HPDE6-E6E7 (cell line): ENCODE measurements around the gene PCDHA5.
"Not testable (repeated sequence)": the region's sequence is repeated elsewhere in the genome, so short reads cannot be mapped to it uniquely, and the experiment has no call there.

Source experiments
- DNase-seq: peaks from one replicate; pipeline ENCODE4 v3.0.0; 2011; ENCODE audit warnings: missing footprints; ENCODE audit errors: extremely low spot score

Gene PCDHA5

DNA sequence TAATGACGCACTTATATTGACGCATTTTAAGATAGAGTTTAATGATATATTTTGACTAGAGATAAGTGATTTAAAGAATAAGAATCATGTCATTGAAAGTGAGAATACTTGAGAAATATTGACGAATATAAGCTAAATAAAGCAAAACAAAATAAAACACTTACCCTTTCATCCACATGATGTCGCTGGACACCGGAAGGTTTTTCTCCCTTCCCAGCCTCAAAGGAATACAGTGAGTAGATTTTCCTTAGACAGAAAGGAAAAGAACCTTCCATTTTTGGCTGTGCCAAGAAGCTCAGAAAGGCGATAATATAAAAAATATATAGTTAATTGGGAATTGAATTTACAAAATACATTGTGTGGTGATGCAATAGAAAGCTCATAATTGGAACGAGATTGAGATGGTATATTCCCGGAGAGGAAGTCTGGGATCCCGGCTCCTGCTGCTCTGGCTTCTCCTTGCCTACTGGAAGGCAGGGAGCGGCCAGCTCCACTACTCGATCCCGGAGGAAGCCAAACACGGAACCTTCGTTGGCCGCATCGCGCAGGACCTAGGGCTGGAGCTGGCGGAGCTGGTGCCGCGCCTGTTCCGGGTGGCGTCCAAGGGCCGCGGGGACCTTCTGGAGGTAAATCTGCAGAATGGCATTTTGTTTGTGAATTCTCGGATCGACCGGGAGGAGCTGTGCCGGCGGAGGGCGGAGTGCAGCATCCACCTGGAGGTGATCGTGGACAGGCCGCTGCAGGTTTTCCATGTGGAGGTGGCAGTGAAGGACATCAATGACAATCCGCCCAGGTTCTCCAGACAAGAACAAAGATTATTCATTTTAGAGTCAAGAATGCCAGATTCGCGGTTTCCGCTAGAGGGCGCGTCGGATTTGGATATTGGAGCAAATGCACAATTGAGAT is at the start of gene PCDHA5:
TSS of gene PCDHA5 (plus strand) at position 239 of the 906 bp plus-strand sequence.
- no peak for DNase-seq

GRCh38 chr5:140780512-140780911 is 40.9 kb upstream of the PCDHA5 start:
- DNase-seq = no peak

GRCh38 chr5:140785905-140786686 is 35.3 kb upstream of the PCDHA5 start, which contains the start of gene PCDHA1:
Gene PCDHA1, plus strand, starts transcription at chr5:140786140.
- DNase-seq = no peak

DNA sequence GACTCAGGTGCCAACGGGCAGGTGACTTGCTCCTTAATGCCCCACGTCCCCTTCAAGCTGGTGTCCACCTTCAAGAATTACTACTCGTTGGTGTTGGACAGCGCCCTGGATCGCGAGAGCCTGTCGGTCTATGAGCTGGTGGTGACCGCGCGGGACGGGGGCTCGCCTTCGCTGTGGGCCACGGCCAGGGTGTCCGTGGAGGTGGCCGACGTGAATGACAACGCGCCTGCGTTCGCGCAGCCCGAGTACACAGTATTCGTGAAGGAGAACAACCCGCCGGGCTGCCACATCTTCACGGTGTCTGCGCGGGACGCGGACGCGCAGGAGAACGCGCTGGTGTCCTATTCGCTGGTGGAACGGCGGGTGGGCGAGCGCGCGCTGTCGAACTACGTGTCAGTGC is 34.0 kb upstream of the PCDHA5 start:
- not testable (repeated sequence) for DNase-seq

DNA sequence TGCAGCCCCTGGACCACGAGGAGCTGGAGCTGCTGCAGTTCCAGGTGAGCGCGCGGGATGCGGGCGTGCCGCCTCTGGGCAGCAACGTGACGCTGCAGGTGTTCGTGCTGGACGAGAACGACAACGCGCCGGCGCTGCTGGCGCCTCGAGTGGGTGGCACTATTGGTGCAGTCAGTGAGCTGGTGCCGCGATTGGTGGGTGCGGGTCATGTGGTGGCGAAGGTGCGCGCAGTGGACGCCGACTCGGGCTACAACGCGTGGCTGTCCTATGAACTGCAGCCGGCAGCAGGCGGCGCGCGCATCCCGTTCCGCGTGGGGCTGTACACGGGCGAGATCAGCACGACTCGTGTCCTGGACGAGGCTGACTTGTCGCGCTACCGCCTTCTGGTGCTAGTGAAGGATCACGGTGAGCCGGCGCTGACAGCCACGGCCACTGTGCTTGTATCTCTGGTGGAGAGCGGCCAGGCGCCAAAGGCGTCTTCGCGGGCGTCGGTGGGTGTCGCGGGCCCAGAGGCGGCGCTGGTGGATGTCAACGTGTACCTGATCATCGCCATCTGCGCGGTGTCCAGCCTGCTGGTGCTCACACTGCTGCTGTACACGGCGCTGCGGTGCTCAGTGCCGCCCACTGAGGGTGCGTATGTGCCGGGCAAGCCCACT is 33.4 kb upstream of the PCDHA5 start:
- DNase-seq = not testable (repeated sequence)

DNA sequence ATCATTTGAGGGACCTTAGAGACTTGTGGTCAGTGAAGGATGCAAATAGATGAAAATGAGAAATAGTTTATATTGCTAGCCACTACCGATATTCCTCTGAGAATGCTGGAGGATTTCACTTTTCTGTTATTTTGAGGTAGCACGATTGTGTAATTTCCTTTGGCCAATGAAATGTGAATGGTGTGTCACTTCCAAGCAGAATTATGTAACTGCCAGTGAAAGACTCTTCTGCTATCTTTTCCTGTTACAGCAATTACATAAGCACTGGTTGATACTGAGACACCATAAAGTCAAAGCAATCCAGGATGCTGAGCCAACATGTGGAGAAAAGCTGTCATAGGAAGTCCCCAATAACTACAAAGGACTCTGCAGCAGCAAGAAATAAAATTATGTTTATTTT is 30.3 kb upstream of the PCDHA5 start:
- DNase-seq = no peak

DNA sequence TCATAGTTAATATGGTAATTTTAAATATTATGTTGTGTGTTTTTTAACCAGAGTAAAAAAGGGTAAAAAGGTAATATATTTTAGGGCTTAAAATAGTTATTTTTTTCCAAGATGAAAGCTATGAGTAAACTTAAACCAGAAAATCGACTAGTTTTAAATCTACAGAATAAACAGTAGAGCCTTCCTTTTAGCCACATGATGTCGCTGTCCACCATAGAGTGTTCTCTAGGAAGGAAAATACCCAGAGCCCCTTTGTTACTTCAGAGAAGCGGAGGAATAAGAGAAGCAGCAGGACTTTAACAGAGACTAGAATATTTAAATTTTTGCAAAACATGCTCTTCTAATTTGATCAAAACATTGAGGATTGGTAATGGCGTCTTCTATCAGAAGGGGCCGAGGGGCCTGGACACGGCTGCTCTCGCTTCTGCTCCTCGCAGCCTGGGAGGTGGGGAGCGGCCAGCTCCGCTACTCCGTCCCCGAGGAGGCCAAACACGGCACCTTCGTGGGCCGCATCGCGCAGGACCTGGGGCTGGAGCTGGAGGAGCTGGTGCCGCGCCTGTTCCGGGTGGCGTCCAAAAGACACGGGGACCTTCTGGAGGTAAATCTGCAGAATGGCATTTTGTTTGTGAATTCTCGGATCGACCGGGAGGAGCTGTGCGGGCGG is 26.7 kb upstream of the PCDHA5 start, which contains the start of gene PCDHA2:
TSS of gene PCDHA2 (plus strand) at position 258 of the 664 bp plus-strand sequence.
- DNase-seq = no peak

GRCh38 chr5:140795259-140795641 is 26.2 kb upstream of the PCDHA5 start:
- no peak for DNase-seq

DNA sequence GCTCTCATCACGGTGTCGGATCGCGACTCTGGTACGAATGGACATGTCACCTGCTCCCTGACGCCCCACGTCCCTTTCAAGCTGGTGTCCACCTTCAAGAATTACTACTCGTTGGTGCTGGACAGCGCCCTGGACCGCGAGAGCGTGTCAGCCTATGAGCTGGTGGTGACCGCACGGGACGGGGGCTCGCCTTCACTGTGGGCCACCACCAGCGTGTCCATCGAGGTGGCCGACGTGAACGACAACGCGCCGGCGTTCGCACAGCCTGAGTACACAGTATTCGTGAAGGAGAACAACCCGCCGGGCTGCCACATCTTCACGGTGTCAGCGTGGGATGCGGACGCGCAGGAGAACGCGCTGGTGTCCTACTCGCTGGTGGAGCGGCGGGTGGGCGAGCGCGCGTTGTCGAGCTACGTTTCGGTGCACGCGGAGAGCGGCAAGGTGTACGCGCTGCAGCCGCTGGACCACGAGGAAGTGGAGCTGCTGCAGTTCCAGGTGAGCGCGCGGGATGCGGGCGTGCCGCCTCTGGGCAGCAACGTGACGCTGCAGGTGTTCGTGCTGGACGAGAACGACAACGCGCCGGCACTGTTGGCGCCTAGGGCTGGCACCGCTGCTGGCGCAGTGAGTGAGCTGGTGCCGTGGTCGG is 25.2 kb upstream of the PCDHA5 start:
- not testable (repeated sequence) for DNase-seq

- DNase-seq = no peak
These were observed 24.7 kb upstream of the PCDHA5 start for GRCh38 chr5:140796718-140797095.

DNA sequence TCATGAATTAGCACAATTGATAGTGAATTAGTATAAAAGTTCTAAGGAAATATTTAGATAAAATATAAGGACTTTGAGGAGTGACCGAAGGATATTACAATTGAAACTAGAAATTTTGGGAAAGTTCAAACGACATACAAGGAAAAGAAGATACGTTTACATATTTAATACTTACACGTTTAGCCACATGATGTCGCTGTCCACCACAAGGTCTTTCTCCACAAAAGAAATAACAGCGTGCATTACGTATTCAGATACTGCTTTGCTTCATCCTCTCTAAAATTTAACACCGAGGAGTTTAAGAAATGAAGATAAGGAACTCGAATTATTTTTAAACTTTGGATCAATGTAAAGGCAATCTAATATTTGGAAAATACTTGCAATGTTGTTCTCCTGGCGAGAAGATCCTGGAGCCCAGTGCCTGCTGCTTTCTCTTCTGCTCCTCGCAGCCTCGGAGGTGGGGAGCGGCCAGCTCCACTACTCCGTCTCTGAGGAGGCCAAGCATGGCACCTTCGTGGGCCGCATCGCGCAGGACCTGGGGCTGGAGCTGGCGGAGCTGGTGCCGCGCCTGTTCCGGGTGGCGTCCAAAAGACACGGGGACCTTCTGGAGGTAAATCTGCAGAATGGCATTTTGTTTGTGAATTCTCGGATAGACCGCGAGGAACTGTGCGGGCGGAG is 20.5 kb upstream of the PCDHA5 start, which contains the start of gene PCDHA3:
TSS of gene PCDHA3 (plus strand) at position 242 of the 678 bp plus-strand sequence.
- no peak for DNase-seq

DNA sequence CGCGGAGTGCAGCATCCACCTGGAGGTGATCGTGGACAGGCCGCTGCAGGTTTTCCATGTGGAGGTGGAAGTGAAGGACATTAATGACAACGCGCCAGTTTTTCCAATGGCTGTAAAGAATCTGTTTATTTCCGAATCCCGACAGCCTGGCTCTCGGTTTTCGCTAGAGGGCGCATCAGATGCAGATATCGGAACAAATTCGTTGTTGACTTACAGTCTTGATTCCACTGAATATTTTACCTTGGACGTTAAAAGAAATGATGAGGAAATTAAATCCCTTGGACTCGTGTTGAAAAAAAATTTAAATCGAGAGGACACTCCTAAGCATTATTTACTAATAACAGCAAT is 19.9 kb upstream of the PCDHA5 start:
- no peak for DNase-seq

- not testable (repeated sequence) for DNase-seq
These were observed 19.0 kb upstream of the PCDHA5 start for GRCh38 chr5:140802381-140802780.

- DNase-seq = no peak
These were observed 18.6 kb upstream of the PCDHA5 start for GRCh38 chr5:140802781-140803271.

DNA sequence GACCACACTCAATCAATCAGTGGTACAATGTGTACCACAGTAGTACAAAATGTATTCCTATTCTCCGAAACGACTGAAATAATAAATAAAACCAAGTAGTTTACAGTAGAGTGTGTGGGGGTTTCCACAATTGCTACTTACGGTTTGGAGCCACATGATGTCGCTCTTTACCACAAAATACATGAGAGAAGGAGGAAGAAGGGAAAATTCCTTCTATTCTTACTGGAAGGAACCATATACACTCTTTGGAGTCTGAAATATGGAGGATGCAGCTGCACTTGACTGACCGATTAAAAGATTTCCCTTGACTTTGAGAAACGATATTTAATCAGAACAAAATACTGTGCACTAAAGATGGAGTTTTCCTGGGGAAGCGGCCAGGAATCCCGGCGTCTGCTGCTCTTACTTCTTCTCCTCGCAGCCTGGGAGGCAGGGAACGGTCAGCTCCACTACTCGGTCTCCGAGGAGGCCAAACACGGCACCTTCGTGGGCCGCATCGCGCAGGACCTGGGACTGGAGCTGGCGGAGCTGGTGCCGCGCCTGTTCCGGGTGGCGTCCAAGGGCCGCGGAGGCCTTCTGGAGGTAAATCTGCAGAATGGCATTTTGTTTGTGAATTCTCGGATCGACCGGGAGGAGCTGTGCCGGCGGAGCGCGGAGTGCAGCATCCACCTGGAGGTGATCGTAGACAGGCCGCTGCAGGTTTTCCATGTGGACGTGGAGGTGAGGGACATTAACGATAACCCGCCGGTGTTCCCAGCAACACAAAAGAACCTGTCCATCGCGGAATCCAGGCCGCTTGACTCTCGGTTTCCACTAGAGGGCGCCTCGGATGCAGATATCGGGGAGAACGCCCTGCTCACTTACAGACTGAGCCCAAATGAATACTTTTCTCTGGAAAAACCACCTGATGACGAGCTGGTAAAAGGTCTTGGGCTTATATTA is 14.3 kb upstream of the PCDHA5 start, which contains the start of gene PCDHA4:
TSS of gene PCDHA4 (plus strand) at position 235 of the 942 bp plus-strand sequence.
- peak; percentile 11 for DNase-seq

DNA sequence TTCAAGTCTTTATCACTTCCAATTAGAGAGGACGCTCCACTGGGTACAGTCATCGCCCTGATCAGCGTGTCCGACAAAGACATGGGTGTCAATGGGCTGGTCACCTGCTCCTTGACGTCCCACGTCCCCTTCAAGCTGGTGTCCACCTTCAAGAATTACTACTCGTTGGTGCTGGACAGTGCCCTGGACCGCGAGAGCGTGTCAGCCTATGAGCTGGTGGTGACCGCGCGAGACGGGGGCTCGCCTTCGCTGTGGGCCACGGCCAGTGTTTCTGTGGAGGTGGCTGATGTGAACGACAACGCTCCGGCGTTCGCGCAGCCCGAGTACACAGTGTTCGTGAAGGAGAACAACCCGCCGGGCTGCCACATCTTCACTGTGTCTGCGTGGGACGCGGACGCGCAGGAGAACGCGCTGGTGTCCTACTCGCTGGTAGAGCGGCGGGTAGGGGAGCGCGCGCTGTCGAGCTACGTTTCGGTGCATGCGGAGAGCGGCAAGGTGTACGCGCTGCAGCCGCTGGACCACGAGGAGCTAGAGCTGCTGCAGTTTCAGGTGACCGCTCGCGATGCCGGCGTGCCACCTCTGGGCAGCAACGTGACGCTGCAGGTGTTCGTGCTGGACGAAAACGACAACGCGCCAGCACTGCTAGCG is 13.0 kb upstream of the PCDHA5 start:
- DNase-seq = not testable (repeated sequence)

- DNase-seq = no peak
These were observed 12.5 kb upstream of the PCDHA5 start for GRCh38 chr5:140808889-140809291.

DNA sequence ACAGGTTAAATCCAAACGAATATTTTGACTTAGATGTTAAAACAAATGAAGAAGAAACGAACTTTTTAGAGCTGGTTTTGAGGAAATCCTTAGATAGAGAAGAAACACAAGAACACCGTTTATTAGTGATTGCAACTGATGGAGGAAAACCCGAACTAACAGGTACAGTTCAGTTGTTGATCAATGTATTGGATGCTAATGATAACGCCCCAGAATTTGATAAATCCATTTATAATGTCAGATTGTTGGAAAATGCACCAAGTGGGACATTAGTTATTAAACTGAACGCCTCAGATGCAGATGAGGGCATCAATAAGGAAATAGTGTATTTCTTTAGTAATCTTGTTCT is 842 bp downstream of the PCDHA5 start:
- DNase-seq = no peak

GRCh38 chr5:140822969-140823368 is 1.6 kb downstream of the PCDHA5 start:
- not testable (repeated sequence) for DNase-seq
